Measurements from ENCODE around the gene CTSF. TPM values are rescaled to one million over a fixed set of nuclear protein-coding genes. Genes with fewer than 3 reads are reported as not detected.
"Not testable (repeated sequence)": the region's sequence is repeated elsewhere in the genome, so short reads cannot be mapped to it uniquely, and the experiment has no call there.

Gene CTSF
- total RNA-seq, 1 experiment from 2014 or later, result 4.9 TPM

DNA sequence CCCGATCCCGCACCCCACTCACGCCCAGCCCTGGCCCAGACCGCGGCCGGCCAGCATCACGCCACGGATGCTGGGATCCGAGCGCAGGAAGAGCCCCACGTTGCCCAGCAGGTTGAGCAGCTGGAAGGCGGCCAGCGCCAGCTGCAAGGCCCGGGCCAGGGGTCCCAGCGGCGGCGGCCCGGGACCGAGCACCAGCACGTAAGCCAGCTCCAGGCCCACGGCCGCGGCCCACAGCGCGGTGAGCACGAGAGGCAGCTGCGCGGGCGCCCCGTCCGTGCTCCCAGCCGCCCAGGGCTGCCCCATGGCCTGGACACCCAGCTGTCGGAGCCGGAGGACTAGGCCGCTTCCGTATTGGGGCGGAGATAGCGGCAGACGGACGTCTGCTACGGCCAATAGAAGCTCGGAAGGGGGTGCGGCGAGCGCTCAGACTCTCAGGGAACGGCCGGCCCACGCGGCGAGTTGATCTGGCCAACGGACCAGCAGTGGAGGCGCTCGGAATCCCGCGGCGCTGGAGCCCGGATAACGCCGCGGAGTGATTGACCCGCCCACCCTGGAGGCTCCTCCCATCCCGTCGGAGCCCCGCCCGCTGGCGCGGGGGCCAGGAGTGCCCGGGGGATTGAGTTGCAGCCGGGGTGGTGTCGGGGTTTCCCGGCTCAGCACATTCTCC is 22.6 kb downstream of the CTSF start, which contains the start of gene ZDHHC24 (continued):
- TF ChIP-seq, protein P1, sequence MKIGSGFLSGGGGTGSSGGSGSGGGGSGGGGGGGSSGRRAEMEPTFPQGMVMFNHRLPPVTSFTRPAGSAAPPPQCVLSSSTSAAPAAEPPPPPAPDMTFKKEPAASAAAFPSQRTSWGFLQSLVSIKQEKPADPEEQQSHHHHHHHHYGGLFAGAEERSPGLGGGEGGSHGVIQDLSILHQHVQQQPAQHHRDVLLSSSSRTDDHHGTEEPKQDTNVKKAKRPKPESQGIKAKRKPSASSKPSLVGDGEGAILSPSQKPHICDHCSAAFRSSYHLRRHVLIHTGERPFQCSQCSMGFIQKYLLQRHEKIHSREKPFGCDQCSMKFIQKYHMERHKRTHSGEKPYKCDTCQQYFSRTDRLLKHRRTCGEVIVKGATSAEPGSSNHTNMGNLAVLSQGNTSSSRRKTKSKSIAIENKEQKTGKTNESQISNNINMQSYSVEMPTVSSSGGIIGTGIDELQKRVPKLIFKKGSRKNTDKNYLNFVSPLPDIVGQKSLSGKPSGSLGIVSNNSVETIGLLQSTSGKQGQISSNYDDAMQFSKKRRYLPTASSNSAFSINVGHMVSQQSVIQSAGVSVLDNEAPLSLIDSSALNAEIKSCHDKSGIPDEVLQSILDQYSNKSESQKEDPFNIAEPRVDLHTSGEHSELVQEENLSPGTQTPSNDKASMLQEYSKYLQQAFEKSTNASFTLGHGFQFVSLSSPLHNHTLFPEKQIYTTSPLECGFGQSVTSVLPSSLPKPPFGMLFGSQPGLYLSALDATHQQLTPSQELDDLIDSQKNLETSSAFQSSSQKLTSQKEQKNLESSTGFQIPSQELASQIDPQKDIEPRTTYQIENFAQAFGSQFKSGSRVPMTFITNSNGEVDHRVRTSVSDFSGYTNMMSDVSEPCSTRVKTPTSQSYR (CRISPR knock-in tag; IDR thresholded peaks at IDR 0.05), result no peak
- TF ChIP-seq RORB (CRISPR knock-in tag; IDR thresholded peaks at IDR 0.05), result no peak
- TF ChIP-seq GRHL2 (CRISPR knock-in tag; IDR thresholded peaks at IDR 0.05; ENCODE audit: insufficient replicate concordance, severe bottlenecking), result no peak

DNA sequence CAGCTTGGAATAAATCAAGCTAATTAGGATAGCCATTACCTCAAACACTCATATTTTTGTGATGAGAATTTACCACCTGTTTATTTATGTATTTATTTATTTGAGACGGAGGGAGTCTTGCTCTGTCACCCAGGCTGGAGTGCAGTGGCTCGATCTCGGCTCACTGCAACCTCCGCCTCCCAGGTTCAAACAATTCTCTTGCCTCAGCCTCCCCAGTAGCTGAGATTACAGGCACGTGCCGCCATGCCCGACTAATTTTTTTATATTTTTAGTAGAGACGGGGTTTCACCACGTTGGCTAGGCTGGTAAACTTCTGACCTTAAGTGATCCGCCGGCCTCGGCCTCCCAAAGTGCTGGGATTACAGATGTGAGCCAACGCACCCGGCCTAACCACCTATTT is 23.5 kb downstream of the CTSF start:
- Mint-ChIP-seq H3K4me3 (peak overlapping the region; percentile 85), H3K4me1 (peaks cover 38% of the 10 kb centered on the region)
- POLR2A ChIA-PET, result interaction anchor here (0.5 to 2.0 kb wide), 3 partner anchors 48 to 109 kb away, joined by 3 to 6 read pairs (median 5); partner anchors contain the start of genes CCDC87 and CCS
- not testable (repeated sequence) for DNase-seq (ENCODE audit: low spot score); H3K27ac Mint-ChIP-seq; ATAC-seq; H3K36me3 Mint-ChIP-seq; H3K27me3 Mint-ChIP-seq (ENCODE audit: low read depth); H3K9me3 Mint-ChIP-seq
- CTCF ChIA-PET, result interaction anchor here (1.3 to 2.9 kb wide), 5 partner anchors 35 to 232 kb away, joined by 3 to 34 read pairs (median 6); partner anchors contain the start of genes CCDC87 and CCS

DNA sequence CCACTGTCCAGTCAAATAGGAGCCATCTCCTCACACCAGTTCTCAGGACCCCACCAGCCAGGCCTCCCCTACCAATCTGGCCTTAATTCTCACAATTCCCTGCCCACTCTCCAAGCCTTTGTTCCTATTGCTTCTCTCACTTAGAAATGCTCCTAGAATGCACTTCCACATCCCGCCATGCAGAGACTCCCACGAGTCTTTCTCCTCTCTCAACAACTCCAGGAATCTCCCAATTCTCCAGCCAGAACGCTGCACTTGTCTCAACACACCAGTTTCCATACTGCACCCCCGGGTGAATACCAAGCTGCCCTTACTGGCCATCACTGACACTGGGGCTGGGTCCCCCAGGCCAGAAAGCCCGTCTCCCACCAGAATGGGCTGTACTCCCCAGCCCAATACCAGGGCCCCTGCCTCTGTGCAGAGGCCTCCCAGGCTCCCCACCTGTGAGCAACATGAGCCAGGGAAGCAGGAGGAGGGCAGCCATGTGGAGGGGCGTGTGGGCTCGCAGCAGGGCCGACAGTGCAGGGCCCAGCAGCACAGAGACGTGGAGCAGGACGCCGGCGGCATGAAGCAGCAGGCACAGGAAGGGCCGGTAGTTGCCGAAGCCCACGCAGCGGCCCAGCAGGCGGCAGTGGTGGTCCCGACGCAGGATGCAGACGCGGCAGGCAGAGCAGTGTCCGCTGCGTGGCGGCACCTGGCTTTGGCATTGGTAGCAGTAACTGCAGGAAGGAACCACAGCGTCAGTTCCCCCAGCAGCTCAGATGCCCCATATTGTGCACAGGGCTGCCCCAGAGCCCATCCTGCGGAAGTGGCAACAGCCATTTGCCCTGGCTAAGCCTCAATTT is 24.9 kb downstream of the CTSF start:
- peak; percentile 2 for ATAC-seq
- H3K4me3 Mint-ChIP-seq, result no peak overlapping the region
- DNase-seq (ENCODE audit: low spot score), result peak; percentile 49
- no peaks in the 10 kb centered on the region; the same call in 1 of the 2 replicates for H3K36me3 Mint-ChIP-seq
- ChIA-PET POLR2A (no interaction called here), CTCF (interaction anchor here (0.6 to 2.5 kb wide), 2 partner anchors 34 to 135 kb away, joined by 3 to 7 read pairs; no protein-coding TSS in a partner anchor)
- no peaks in the 10 kb centered on the region for H3K9me3 Mint-ChIP-seq
- peaks cover 36% of the 10 kb centered on the region for H3K4me1 Mint-ChIP-seq
- TF ChIP-seq RORB (CRISPR knock-in tag; IDR thresholded peaks at IDR 0.05), result no peak
- TF ChIP-seq NR1H2 (CRISPR knock-in tag; IDR thresholded peaks at IDR 0.05), result no peak
- no peak for TF ChIP-seq TCF7 (CRISPR knock-in tag; IDR thresholded peaks at IDR 0.05; ENCODE audit: low read depth)
- no peak for TF ChIP-seq ELF4 (CRISPR knock-in tag; IDR thresholded peaks at IDR 0.05; ENCODE audit: low read depth)
- TF ChIP-seq, protein P2, sequence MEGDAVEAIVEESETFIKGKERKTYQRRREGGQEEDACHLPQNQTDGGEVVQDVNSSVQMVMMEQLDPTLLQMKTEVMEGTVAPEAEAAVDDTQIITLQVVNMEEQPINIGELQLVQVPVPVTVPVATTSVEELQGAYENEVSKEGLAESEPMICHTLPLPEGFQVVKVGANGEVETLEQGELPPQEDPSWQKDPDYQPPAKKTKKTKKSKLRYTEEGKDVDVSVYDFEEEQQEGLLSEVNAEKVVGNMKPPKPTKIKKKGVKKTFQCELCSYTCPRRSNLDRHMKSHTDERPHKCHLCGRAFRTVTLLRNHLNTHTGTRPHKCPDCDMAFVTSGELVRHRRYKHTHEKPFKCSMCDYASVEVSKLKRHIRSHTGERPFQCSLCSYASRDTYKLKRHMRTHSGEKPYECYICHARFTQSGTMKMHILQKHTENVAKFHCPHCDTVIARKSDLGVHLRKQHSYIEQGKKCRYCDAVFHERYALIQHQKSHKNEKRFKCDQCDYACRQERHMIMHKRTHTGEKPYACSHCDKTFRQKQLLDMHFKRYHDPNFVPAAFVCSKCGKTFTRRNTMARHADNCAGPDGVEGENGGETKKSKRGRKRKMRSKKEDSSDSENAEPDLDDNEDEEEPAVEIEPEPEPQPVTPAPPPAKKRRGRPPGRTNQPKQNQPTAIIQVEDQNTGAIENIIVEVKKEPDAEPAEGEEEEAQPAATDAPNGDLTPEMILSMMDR (IDR thresholded peaks at IDR 0.05), result no peak
- TF ChIP-seq, protein P3, sequence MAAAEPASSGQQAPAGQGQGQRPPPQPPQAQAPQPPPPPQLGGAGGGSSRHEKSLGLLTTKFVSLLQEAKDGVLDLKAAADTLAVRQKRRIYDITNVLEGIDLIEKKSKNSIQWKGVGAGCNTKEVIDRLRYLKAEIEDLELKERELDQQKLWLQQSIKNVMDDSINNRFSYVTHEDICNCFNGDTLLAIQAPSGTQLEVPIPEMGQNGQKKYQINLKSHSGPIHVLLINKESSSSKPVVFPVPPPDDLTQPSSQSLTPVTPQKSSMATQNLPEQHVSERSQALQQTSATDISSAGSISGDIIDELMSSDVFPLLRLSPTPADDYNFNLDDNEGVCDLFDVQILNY (CRISPR knock-in tag; IDR thresholded peaks at IDR 0.05), result no peak
- no peak for TF ChIP-seq CBFB (CRISPR knock-in tag; IDR thresholded peaks at IDR 0.05; ENCODE audit: low read depth)
- TF ChIP-seq, protein P4, sequence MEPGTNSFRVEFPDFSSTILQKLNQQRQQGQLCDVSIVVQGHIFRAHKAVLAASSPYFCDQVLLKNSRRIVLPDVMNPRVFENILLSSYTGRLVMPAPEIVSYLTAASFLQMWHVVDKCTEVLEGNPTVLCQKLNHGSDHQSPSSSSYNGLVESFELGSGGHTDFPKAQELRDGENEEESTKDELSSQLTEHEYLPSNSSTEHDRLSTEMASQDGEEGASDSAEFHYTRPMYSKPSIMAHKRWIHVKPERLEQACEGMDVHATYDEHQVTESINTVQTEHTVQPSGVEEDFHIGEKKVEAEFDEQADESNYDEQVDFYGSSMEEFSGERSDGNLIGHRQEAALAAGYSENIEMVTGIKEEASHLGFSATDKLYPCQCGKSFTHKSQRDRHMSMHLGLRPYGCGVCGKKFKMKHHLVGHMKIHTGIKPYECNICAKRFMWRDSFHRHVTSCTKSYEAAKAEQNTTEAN (CRISPR knock-in tag; IDR thresholded peaks at IDR 0.05), result no peak
- TF ChIP-seq KAT7 (CRISPR knock-in tag; IDR thresholded peaks at IDR 0.05; ENCODE audit: borderline replicate concordance), result no peak
- TF ChIP-seq, protein P5, sequence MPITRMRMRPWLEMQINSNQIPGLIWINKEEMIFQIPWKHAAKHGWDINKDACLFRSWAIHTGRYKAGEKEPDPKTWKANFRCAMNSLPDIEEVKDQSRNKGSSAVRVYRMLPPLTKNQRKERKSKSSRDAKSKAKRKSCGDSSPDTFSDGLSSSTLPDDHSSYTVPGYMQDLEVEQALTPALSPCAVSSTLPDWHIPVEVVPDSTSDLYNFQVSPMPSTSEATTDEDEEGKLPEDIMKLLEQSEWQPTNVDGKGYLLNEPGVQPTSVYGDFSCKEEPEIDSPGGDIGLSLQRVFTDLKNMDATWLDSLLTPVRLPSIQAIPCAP (CRISPR knock-in tag; IDR thresholded peaks at IDR 0.05), result no peak
- TF ChIP-seq NR3C1 (CRISPR knock-in tag; conservative IDR thresholded peaks at IDR 0.05; ENCODE audit: low read depth), result no peak
- H3K27me3 Mint-ChIP-seq (ENCODE audit: low read depth), result no peaks in the 10 kb centered on the region
- H3K27ac Mint-ChIP-seq, result 0 out of 2 replicates have a peak overlapping the region, but pooled peaks have one; percentile 38

Measured in WTC11 (cell line).